H1 (cell line): Measurements from ENCODE around the gene TCEANC.

ENCODE experiments used
- ASH2L ChIP-seq: fragments of 200-600, 300-600 bp; sonication (generic); IDR thresholded peaks from one replicate; pipeline ENCODE4 v1.7.1; 2017; ENCODE audit warnings: low read length
- CHD1 ChIP-seq: IDR thresholded peaks from 2 replicates; pipeline ENCODE4 v1.6.1; 2012; ENCODE audit warnings: low read depth, low read length, improper control_type of control experiment
- EP300 ChIP-seq, 2 experiments: IDR thresholded peaks; 1 replicate in 1 of 2; 2 replicates in 1 of 2; pipeline ENCODE4 v1.6.1; 2011 to 2012; ENCODE audit warnings: low read depth in 2 of 2, low read length in 2 of 2, mild to moderate bottlenecking in 2 of 2, borderline replicate concordance in 1 of 2, inconsistent platforms in 1 of 2, moderate library complexity in 1 of 2
- TF ChIP-seq, protein P1 (sequence below), 3 experiments: IDR thresholded peaks; 1 replicate in 2 of 3; 2 replicates in 1 of 3; pipeline versions ENCODE4 v1.5.1 to v1.6.1; 2011; ENCODE audit warnings: low read length in 3 of 3, mild to moderate bottlenecking in 3 of 3, inconsistent platforms in 2 of 3, low read depth in 1 of 3, moderate library complexity in 1 of 3; ENCODE audit not compliant: insufficient read depth in 1 of 3; ENCODE audit errors: control extremely low read depth in 1 of 3

DNA sequence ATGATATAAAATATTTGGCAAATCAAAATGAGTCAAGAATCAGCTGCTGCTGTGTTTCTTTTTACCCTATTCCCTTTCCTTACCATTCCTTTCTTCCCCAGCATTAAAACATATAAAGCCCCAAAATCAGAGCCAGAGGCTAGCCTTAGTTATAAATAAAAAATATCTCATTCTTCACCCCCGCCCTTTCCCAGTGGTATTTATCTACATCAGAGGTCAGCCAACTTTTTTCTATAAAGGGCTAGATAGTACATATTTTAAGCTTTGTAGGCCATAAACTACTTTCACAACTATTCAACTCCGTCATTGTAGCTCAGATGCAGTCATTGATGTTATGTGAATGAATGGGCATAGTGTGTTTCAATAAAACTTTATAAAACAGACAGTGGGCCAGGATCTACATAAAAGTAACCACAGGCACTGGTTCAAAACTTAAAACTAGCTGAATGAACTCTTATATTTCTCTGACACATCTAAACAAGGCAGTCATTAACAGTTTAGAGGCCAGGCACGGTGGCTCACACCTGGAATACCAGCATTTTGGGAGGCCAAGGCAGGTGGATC is 30.5 kb upstream of the TCEANC start:
- no peak for TF ChIP-seq ASH2L
- TF ChIP-seq EP300 (IDR thresholded peaks at IDR 0.05; ENCODE audit: borderline replicate concordance in 1 of 2, low read depth in 2 of 2, low read length in 2 of 2) = no peak
- TF ChIP-seq, protein P1, sequence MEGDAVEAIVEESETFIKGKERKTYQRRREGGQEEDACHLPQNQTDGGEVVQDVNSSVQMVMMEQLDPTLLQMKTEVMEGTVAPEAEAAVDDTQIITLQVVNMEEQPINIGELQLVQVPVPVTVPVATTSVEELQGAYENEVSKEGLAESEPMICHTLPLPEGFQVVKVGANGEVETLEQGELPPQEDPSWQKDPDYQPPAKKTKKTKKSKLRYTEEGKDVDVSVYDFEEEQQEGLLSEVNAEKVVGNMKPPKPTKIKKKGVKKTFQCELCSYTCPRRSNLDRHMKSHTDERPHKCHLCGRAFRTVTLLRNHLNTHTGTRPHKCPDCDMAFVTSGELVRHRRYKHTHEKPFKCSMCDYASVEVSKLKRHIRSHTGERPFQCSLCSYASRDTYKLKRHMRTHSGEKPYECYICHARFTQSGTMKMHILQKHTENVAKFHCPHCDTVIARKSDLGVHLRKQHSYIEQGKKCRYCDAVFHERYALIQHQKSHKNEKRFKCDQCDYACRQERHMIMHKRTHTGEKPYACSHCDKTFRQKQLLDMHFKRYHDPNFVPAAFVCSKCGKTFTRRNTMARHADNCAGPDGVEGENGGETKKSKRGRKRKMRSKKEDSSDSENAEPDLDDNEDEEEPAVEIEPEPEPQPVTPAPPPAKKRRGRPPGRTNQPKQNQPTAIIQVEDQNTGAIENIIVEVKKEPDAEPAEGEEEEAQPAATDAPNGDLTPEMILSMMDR (IDR thresholded peaks at IDR 0.05; ENCODE audit: control extremely low read depth in 1 of 3, insufficient read depth in 1 of 3, low read depth in 1 of 3, low read length in 3 of 3) = no peak
- no peak for TF ChIP-seq CHD1
